ENCODE results near the gene SCYL1. TPM values are rescaled to one million over a fixed set of nuclear protein-coding genes. Genes with fewer than 3 reads are reported as not detected.

The SCYL1 gene
- total RNA-seq, 1 donor from 2014 or later = 81.2 TPM

DNA sequence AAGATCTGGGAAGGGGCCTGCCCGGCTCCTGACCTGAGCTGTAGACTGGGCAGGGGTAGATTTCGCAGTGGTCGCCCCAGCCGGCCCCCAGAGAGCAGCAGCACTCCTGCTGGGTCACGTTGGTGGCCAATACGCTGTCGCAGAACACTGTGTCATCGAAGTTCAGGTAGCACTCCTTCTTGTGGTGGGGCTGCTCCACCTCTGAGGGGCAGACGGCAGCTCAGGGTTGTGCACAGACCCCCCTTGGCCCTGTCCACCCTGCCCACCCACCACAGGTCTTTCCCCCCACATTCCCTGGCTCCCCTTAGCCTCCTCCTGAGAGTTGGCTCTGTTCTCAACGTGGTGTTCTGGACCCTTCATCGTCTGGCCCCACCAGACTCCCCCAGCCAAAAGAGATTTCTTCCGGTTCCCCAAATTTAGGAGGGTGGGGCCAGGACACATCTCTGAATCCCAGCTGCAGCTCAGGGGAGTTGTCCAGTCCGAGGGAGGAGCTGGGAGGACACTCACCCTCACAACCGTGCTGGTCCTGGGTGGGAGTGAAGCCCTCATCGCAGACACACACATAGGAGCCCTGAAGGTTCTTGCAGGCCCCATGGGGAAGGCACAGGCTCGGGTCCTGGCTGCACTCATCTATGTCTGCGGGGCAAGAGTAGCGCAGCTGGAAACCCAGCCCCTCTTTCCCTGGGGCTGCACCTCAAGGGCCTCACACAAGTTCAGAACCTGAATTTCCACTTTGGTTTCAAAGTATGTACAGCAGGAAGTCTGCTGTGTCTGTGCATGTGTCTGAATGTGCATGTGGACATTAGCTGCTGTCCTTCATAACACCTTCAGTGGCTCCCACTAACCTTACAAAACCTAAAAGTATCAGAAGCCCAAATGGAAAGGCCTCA, 16.5 kb downstream of the SCYL1 start:
- H3K4me3 ChIP-seq (ENCODE audit: low read depth, low read length) = peak overlapping the region; percentile 59
- TF ChIP-seq CTCF (conservative IDR thresholded peaks at IDR 0.05; ENCODE audit: low read depth, low read length) = no peak
- no peak for DNase-seq (ENCODE audit: low read depth)

- no peak overlapping the region for H3K4me3 ChIP-seq (ENCODE audit: low read depth, low read length)
- TF ChIP-seq CTCF (conservative IDR thresholded peaks at IDR 0.05; ENCODE audit: low read depth, low read length) = no peak
- no peak for DNase-seq (ENCODE audit: low read depth)
Observed at GRCh38 chr11:65542738-65543390, 18.0 kb downstream of the SCYL1 start.

DNA sequence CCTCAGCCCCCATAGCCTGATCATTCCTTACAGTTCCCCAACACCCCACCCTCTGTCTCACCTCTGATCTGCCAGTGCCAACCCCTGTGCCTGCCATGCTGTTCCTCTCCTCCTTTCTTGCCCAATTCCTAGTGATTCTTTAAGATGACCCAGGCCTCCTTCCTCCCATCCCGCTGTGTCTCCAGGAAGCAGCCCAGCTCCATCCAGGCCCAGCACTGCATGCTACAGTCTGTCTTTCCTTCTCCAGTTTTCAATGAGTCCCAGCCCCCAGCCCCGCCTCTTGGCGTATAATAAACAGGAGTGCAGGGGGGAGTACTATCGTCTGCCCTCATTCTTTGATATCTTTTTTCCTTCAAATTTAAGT, 21.0 kb downstream of the SCYL1 start:
- peak overlapping the region; percentile 53 for H3K4me3 ChIP-seq (ENCODE audit: low read depth, low read length)
- no peak for TF ChIP-seq CTCF (conservative IDR thresholded peaks at IDR 0.05; ENCODE audit: low read depth, low read length)
- no peak for DNase-seq (ENCODE audit: low read depth)

DNA sequence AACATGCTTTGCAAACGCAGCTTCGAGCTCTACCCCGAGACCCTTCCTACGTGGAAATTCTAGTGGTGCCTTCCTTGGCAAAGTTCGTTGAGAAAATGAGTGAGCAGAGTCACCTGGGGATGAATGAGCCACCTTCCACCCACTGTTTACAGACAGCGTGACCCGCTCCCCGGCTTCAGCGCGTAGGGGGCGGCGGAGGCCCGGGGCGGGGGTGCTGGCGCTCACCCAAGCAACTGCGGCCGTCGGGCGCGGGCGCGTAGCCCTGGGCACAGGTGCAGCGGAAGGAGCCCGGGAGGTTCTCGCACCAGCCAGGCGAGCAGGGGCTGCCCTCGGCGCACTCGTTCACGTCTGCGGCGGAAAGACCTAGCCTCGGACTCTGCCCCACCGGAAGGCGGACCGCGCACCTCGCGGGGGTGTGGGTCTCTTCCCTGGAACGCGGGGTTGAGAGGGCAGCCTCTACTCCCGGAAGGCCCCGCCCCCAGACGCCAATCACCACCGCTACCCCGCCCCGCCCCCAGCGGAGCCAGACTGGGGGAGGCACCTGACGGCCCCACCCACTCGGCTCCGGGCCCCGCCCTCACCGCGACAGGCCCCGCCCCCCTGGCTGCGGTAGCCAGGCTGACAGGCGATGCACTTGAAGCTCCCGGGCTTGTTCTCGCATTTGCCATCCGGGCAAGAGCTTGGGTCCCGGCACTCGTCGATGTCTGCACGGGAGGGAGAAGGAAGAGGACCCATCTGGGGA, 21.5 kb downstream of the SCYL1 start:
- H3K4me3 ChIP-seq (ENCODE audit: low read depth, low read length) = peak overlapping the region; percentile 53
- DNase-seq (ENCODE audit: low read depth) = no peak
- no peak for TF ChIP-seq CTCF (conservative IDR thresholded peaks at IDR 0.05; ENCODE audit: low read depth, low read length)

- DNase-seq (ENCODE audit: low read depth) = no peak
- no peak for TF ChIP-seq CTCF (conservative IDR thresholded peaks at IDR 0.05; ENCODE audit: low read depth, low read length)
- no peak overlapping the region for H3K4me3 ChIP-seq (ENCODE audit: low read depth, low read length)
Observed at GRCh38 chr11:65547446-65548125, 22.7 kb downstream of the SCYL1 start.

DNA sequence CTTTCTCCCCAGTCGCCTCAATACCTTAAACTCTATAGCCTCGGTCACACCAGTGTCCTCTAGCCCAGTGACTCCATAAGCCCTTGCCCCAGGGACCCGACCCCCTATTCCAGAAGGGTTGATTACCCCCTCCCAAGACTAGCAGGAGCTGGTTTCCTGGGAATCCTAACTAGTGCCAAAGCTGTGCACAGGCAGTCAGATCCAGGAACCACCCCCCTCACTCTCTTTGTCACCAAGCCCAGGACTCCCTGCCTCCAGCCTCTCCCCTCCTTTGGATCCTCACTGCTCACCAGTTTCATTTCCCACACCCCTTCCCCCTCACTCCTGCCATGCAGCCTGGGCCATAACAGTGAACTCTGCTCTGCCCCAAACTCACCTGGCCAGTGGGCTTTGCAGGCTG, 23.5 kb downstream of the SCYL1 start:
- no peak for TF ChIP-seq CTCF (conservative IDR thresholded peaks at IDR 0.05; ENCODE audit: low read depth, low read length)
- no peak for DNase-seq (ENCODE audit: low read depth)
- H3K4me3 ChIP-seq (ENCODE audit: low read depth, low read length) = no peak overlapping the region
